CD14-positive monocyte (primary cell): Measurements from ENCODE around the gene HDAC6. TPM values are rescaled to one million over a fixed set of nuclear protein-coding genes. Genes with fewer than 3 reads are reported as not detected.
A peak's percentile ranks its signal among the peaks of the same experiment; 100 is the strongest.

Experiments used
- DNase-seq, 3 donors: peaks; one replicate each; pipeline ENCODE4 v3.0.0-alpha.2; 2011 to 2022
- H2AFZ ChIP-seq: 2 replicates; pipeline ENCODE4 v1.6.0; 2012; ENCODE audit warnings: mild to moderate bottlenecking, low read depth, low read length, inconsistent platforms; ENCODE audit not compliant: insufficient read depth, poor library complexity, severe bottlenecking
- H3K27ac ChIP-seq, 2 donors: 1 replicate in 1 of 2; 2 replicates in 1 of 2; pipeline ENCODE4 v1.5.1; 2012 to 2013; ENCODE audit warnings: low read length in 2 of 2, control low read depth in 1 of 2, inconsistent platforms in 1 of 2, low read depth in 1 of 2, mild to moderate bottlenecking in 1 of 2
- H3K27me3 ChIP-seq, 2 donors: one replicate each; pipeline versions ENCODE4 v1.6.0 to v1.6.1; 2011 to 2013; ENCODE audit warnings: low read length in 2 of 2; ENCODE audit not compliant: control insufficient read depth in 2 of 2, insufficient read depth in 2 of 2
- H3K36me3 ChIP-seq, 2 donors: replicated peaks in 1 of 2; 1 replicate in 1 of 2; 2 replicates in 1 of 2; pipeline versions ENCODE4 v1.5.1 to v1.6.1; 2012 to 2013; ENCODE audit warnings: low read length in 2 of 2, control low read depth in 1 of 2, inconsistent platforms in 1 of 2, mild to moderate bottlenecking in 1 of 2; ENCODE audit not compliant: insufficient read depth in 2 of 2, control insufficient read depth in 1 of 2
- H3K4me1 ChIP-seq, 2 donors: 1 replicate in 1 of 2; 2 replicates in 1 of 2; pipeline versions ENCODE4 v1.5.1 to v1.6.1; 2012 to 2013; ENCODE audit warnings: low read length in 2 of 2, control low read depth in 1 of 2, inconsistent platforms in 1 of 2, mild to moderate bottlenecking in 1 of 2, moderate library complexity in 1 of 2; ENCODE audit not compliant: insufficient read depth in 2 of 2, control insufficient read depth in 1 of 2
- H3K4me2 ChIP-seq: replicated peaks from 2 replicates; pipeline ENCODE3; 2012; ENCODE audit warnings: low read length, moderate library complexity, mild to moderate bottlenecking; ENCODE audit not compliant: poor library complexity, severe bottlenecking; ENCODE audit errors: extremely low read depth
- H3K4me3 ChIP-seq, 3 experiments: fragments of 200-600 bp in 1 of 3; sonication (generic) in 1 of 3; replicated peaks in 1 of 3; 1 replicate in 2 of 3; 2 replicates in 1 of 3; pipeline ENCODE4 v1.5.1; 2011 to 2013; ENCODE audit warnings: low read length in 3 of 3, mild to moderate bottlenecking in 3 of 3, control low read depth in 2 of 3, low read depth in 2 of 3, inconsistent platforms in 1 of 3, moderate library complexity in 1 of 3
- H3K79me2 ChIP-seq: 2 replicates; pipeline ENCODE4 v1.6.0; 2012; ENCODE audit warnings: mild to moderate bottlenecking, control low read depth, inconsistent platforms, low read length, moderate library complexity; ENCODE audit not compliant: insufficient read depth
- H3K9ac ChIP-seq: 2 replicates; pipeline ENCODE4 v1.6.0; 2017; ENCODE audit warnings: low read length, mild to moderate bottlenecking; ENCODE audit not compliant: insufficient read depth, poor library complexity, severe bottlenecking
- H3K9me3 ChIP-seq, 2 donors: replicated peaks in 1 of 2; 1 replicate in 1 of 2; 2 replicates in 1 of 2; pipeline versions ENCODE4 v1.5.1 to v1.6.1; 2012 to 2013; ENCODE audit warnings: low read length in 2 of 2, control low read depth in 1 of 2; ENCODE audit not compliant: control insufficient read depth in 1 of 2, insufficient read depth in 1 of 2
- H4K20me1 ChIP-seq: 2 replicates; pipeline ENCODE4 v1.6.0; 2012; ENCODE audit warnings: mild to moderate bottlenecking, low read length, control low read depth, moderate library complexity; ENCODE audit not compliant: insufficient read depth
- H3K27ac Mint-ChIP-seq, 7 donors: one replicate each; pipeline ENCODE4 v1.8.0; 2020; ENCODE audit warnings: mild to moderate bottlenecking in 7 of 7, mixed read lengths in 7 of 7, moderate library complexity in 6 of 7, inconsistent platforms in 2 of 7
- H3K27me3 Mint-ChIP-seq, 3 donors: one replicate each; pipeline ENCODE4 v1.8.0; 2021 to 2022; ENCODE audit warnings: low read depth in 3 of 3, mild to moderate bottlenecking in 3 of 3, mixed read lengths in 3 of 3, moderate library complexity in 3 of 3, inconsistent platforms in 1 of 3
- H3K36me3 Mint-ChIP-seq, 2 donors: one replicate each; pipeline ENCODE4 v1.8.0; 2020; ENCODE audit warnings: mixed read lengths in 2 of 2, inconsistent platforms in 1 of 2, mild to moderate bottlenecking in 1 of 2
- H3K4me1 Mint-ChIP-seq: one replicate; pipeline ENCODE4 v1.8.0; 2020; ENCODE audit warnings: mild to moderate bottlenecking, mixed read lengths
- H3K4me3 Mint-ChIP-seq, 2 donors: one replicate each; pipeline ENCODE4 v1.8.0; 2020; ENCODE audit warnings: mild to moderate bottlenecking in 2 of 2, mixed read lengths in 2 of 2, moderate library complexity in 1 of 2
- H3K9me3 Mint-ChIP-seq, 7 donors: one replicate each; pipeline ENCODE4 v1.8.0; 2020 to 2022; ENCODE audit warnings: mixed read lengths in 7 of 7, mild to moderate bottlenecking in 6 of 7, moderate library complexity in 6 of 7, inconsistent platforms in 2 of 7
- WGBS: methylation state at CpG from one replicate; pipeline ENCODE4 v1.1.5; 2013; ENCODE audit warnings: missing lambda C conversion rate; ENCODE audit not compliant: insufficient coverage; 5-methylcytosine and 5-hydroxymethylcytosine counted together
- intact Hi-C, 2 donors: fragments of 100-400 bp; cut with micrococcal nuclease; formaldehyde crosslinking; loops; one replicate each; pipeline versions ENCODE4 v1.15.0 to v1.15.1; 2023
- polyA plus RNA-seq, 3 donors: library from polyadenylated mRNA; depleted of rRNA in 1 of 3; unstranded in 2 of 3; stranded (reverse) in 1 of 3; fragments of 300-500 nt in 2 of 3; fragments of >200 nt in 1 of 3; fragmentation: Illumina TruSeq in 2 of 3; gene quantifications; 1 replicate in 2 of 3; 2 replicates in 1 of 3; pipeline ENCODE4 v1.2.3, GENCODE V29; 2012 to 2021
- TF ChIP-seq, protein P1 (sequence below): fragments of 200-600 bp; IDR thresholded peaks from one replicate; pipeline ENCODE4 v1.8.0; 2022; ENCODE audit warnings: antibody characterized with exemption, mild to moderate bottlenecking

HDAC6 gene
- polyA plus RNA-seq, 3 donors = 12.7 to 67.0 (median 19.7) TPM

DNA sequence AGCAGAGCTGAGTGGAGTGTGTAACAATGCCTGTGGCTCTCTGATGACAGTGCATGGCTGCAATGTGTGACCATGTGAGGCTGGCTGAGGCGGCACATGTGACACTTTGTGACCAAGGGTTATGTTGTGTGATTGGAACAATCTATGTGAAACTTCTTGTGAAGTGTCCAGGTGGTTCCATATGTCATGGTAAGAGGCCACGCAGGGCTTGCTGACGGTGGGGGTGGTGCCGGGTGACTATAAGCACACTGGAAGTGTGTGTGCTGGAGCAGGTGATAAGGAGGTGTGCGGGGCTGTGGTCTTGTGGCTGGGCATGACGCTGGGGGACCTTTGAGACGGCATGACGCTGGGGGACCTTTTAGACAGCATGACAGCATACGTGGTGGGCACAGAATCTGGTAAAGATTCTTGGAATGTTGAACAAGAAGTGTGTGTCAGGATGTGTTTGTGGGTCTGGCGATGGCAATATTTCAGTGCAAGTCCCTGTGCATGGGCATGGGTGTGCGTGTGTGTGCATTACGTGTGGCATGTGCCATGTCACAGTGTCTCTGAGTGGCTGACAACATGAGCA is 7.4 kb upstream of the HDAC6 start:
- DNase-seq = no peak
- Histone ChIP-seq H3K9ac (no peak overlapping the region), H3K79me2 (no peaks in the 10 kb centered on the region)

DNA sequence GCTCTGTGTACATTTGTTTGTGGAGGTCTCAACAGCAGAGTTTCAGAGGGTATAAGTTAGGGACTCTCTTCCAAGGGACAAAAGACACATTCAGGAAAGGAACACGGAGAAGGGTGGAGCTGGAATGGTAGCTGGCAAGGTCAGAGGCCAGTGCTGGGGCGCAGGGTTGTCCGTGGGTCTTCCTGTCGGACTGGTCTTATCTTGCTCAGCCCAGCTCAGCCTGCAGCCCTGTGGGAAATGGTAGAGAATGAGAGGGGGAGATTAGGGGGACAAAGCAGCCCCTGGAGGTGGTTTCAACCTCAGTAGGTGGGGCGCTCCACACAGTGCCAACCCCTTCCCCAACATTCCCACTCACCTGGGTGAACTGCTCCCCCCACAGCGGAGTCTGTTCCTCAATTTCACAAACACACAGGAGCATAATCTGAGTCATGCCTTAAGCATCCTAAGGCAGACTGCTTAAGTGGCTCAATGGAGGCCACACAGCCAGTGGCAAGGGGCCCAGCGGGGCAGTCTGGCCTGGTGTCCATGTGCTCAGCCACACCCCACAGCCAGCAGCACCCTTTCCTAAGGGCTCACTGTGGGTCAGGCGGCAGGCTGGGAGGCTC is 6.9 kb upstream of the HDAC6 start:
- DNase-seq = no peak
- Mint-ChIP-seq H3K9me3 (no peaks in the 10 kb centered on the region), H3K4me3 (no peak overlapping the region), H3K36me3 (no peaks in the 10 kb centered on the region), H3K4me1 (peaks cover 7% of the 10 kb centered on the region), H3K27me3 (peaks cover 0 to 5% (median 0%) of the 10 kb centered on the region in 3 donors), H3K27ac (peak overlapping the region in 1 of 7 donors; percentile 40)
- no CpG with 5 or more reads among the region's 8 CpGs for WGBS
- no peak overlapping the region for H3K9ac ChIP-seq
- H3K36me3 ChIP-seq = no peaks in the 10 kb centered on the region
- TF ChIP-seq, protein P1, sequence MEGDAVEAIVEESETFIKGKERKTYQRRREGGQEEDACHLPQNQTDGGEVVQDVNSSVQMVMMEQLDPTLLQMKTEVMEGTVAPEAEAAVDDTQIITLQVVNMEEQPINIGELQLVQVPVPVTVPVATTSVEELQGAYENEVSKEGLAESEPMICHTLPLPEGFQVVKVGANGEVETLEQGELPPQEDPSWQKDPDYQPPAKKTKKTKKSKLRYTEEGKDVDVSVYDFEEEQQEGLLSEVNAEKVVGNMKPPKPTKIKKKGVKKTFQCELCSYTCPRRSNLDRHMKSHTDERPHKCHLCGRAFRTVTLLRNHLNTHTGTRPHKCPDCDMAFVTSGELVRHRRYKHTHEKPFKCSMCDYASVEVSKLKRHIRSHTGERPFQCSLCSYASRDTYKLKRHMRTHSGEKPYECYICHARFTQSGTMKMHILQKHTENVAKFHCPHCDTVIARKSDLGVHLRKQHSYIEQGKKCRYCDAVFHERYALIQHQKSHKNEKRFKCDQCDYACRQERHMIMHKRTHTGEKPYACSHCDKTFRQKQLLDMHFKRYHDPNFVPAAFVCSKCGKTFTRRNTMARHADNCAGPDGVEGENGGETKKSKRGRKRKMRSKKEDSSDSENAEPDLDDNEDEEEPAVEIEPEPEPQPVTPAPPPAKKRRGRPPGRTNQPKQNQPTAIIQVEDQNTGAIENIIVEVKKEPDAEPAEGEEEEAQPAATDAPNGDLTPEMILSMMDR = no peak
- H3K4me1 ChIP-seq = peaks cover 0 to 4% of the 10 kb centered on the region in 2 donors
- H3K9me3 ChIP-seq = no peaks in the 10 kb centered on the region
- intact Hi-C loops = loop anchor here in 1 of 2 donors (10.0 kb wide), 1 partner anchor 50 kb away; no protein-coding TSS in a partner anchor
- H3K4me2 ChIP-seq = no peak overlapping the region
- no peaks in the 10 kb centered on the region for H3K27me3 ChIP-seq
- no peaks in the 10 kb centered on the region for H3K79me2 ChIP-seq
- H3K27ac ChIP-seq = no peak overlapping the region
- no peak overlapping the region for H3K4me3 ChIP-seq
- no peaks in the 10 kb centered on the region for H4K20me1 ChIP-seq
- H2AFZ ChIP-seq = no peak overlapping the region

More for the DNA sequence above, 7.4 kb upstream of the HDAC6 start:
- no peak overlapping the region for H3K27ac ChIP-seq
- H3K4me1 ChIP-seq = peaks cover 0 to 9% of the 10 kb centered on the region in 2 donors
- H3K36me3 ChIP-seq = no peaks in the 10 kb centered on the region
- no peak overlapping the region for H2AFZ ChIP-seq
- 95% methylated on average over 8 of the region's 12 CpGs for WGBS
- H3K4me1 Mint-ChIP-seq = peaks cover 11% of the 10 kb centered on the region
- intact Hi-C loops = loop anchor here in 1 of 2 donors (10.0 kb wide), 1 partner anchor 50 kb away; no protein-coding TSS in a partner anchor
- no peaks in the 10 kb centered on the region for H4K20me1 ChIP-seq
- peak overlapping the region in 1 of 7 donors; percentile 40 for H3K27ac Mint-ChIP-seq
- H3K4me3 ChIP-seq = no peak overlapping the region
- peaks cover 0 to 5% (median 2%) of the 10 kb centered on the region in 3 donors for H3K27me3 Mint-ChIP-seq
- TF ChIP-seq, protein P1 = no peak
- H3K9me3 Mint-ChIP-seq = no peaks in the 10 kb centered on the region
- no peak overlapping the region for H3K4me2 ChIP-seq
- H3K4me3 Mint-ChIP-seq = no peak overlapping the region
- H3K9me3 ChIP-seq = no peaks in the 10 kb centered on the region
- no peaks in the 10 kb centered on the region for H3K27me3 ChIP-seq
- no peaks in the 10 kb centered on the region for H3K36me3 Mint-ChIP-seq
